ENCODE measurements around the gene B4GALT3.

Gene B4GALT3

GRCh38 chr1:161159913-161160243, 17.4 kb downstream of the B4GALT3 start:
- no peak for DNase-seq

GRCh38 chr1:161159087-161159912, 18.0 kb downstream of the B4GALT3 start, which contains the start of gene USP21:
Gene USP21 (plus strand): TSS chr1:161159500. CDS start chr1:161160641, 1,141 bp downstream.
- DNase-seq: peak; percentile 94

GRCh38 chr1:161158316-161159010, 18.8 kb downstream of the B4GALT3 start:
- no peak for DNase-seq

- no peak for DNase-seq
These were observed 19.4 kb downstream of the B4GALT3 start for GRCh38 chr1:161157867-161158266.

GRCh38 chr1:161153682-161154337, 23.5 kb downstream of the B4GALT3 start, which contains the start of gene UFC1:
Gene UFC1 (plus strand): TSS chr1:161153978. CDS start chr1:161153998, 20 bp downstream.
- DNase-seq: peak; percentile 91

- DNase-seq: no peak
These were observed 24.1 kb downstream of the B4GALT3 start for GRCh38 chr1:161153176-161153575.

GRCh38 chr1:161145832-161146231, 31.5 kb downstream of the B4GALT3 start:
- no peak for DNase-seq

GRCh38 chr1:161140755-161141400, 36.4 kb downstream of the B4GALT3 start:
- DNase-seq: no peak

GRCh38 chr1:161139766-161140165, 37.5 kb downstream of the B4GALT3 start:
- DNase-seq: peak; percentile 50

- DNase-seq: no peak
These were observed 38.9 kb downstream of the B4GALT3 start for GRCh38 chr1:161138431-161138830.

- DNase-seq: no peak
These were observed 39.4 kb downstream of the B4GALT3 start for GRCh38 chr1:161137881-161138280.

GRCh38 chr1:161133220-161133740, 44.0 kb downstream of the B4GALT3 start:
- DNase-seq: no peak

GRCh38 chr1:161132410-161133219, 44.7 kb downstream of the B4GALT3 start, which contains the start of gene DEDD:
Gene DEDD (minus strand): TSS chr1:161132667. CDS start chr1:161124462, 8,205 bp downstream.
- peak; percentile 97 for DNase-seq

GRCh38 chr1:161131523-161132409, 45.5 kb downstream of the B4GALT3 start:
- peak; percentile 24 for DNase-seq

GRCh38 chr1:161130266-161130665, 47.0 kb downstream of the B4GALT3 start:
- DNase-seq: no peak

- DNase-seq: no peak
These were observed 48.5 kb downstream of the B4GALT3 start for GRCh38 chr1:161128591-161129420.

- no peak for DNase-seq
These were observed 49.7 kb downstream of the B4GALT3 start for GRCh38 chr1:161127649-161128048.

GRCh38 chr1:161122967-161123366, 54.3 kb downstream of the B4GALT3 start:
- no peak for DNase-seq

- DNase-seq: no peak
These were observed 55.5 kb downstream of the B4GALT3 start for GRCh38 chr1:161121834-161122233.
